Activated CD4-positive, alpha-beta T cell treated with anti-CD3 and anti-CD28 coated beads for 36 hours (primary cell): Measurements from ENCODE around the gene SYMPK. TPM values are rescaled to one million over a fixed set of nuclear protein-coding genes. Genes with fewer than 3 reads are reported as not detected.
"Not testable (repeated sequence)": the region's sequence is repeated elsewhere in the genome, so short reads cannot be mapped to it uniquely, and the experiment has no call there.

Experiments used
- ATAC-seq: fragments of 200-7000 bp; cut with Tn5 transposase; one replicate; pipeline ENCODE4 v1.10.0; 2021; ENCODE audit warnings: mild to moderate bottlenecking, moderate library complexity
- CTCF ChIA-PET: fragments of 350-600 bp; sonication (Branson Sonifier 250); formaldehyde crosslinking; loops from one replicate; lab custom pipeline; 2021; ENCODE audit warnings: antibody characterized with exemption; lab: Charles Lee
- POLR2A ChIA-PET: fragments of 350-600 bp; sonication (Branson Sonifier 250); formaldehyde crosslinking; loops from one replicate; lab custom pipeline; 2021; ENCODE audit warnings: antibody characterized with exemption, inconsistent platforms; lab: Charles Lee
- DNase-seq: peaks from one replicate; pipeline ENCODE4 v3.0.0-alpha.2; 2020
- H3K27ac Mint-ChIP-seq: one replicate; pipeline ENCODE4 v1.8.0; 2021; ENCODE audit warnings: mixed read lengths
- H3K27me3 Mint-ChIP-seq: one replicate; pipeline ENCODE4 v1.8.0; 2021; ENCODE audit warnings: mixed read lengths
- H3K36me3 Mint-ChIP-seq: one replicate; pipeline ENCODE4 v1.8.0; 2021; ENCODE audit warnings: low read depth, mixed read lengths
- H3K4me1 Mint-ChIP-seq: one replicate; pipeline ENCODE4 v1.8.0; 2021; ENCODE audit warnings: mixed read lengths
- H3K4me3 Mint-ChIP-seq: one replicate; pipeline ENCODE4 v1.8.0; 2021; ENCODE audit warnings: mild to moderate bottlenecking, moderate library complexity, mixed read lengths
- H3K9me3 Mint-ChIP-seq: one replicate; pipeline ENCODE4 v1.8.0; 2021; ENCODE audit warnings: low read depth, mixed read lengths
- intact Hi-C, 2 experiments: fragments of 100-400 bp; cut with DNase I in 1 of 2; cut with micrococcal nuclease in 1 of 2; formaldehyde crosslinking; loops; one replicate each; pipeline versions ENCODE4 v1.14.2 to v1.15.1; 2022 to 2024; cut with DNase I, micrococcal nuclease
- total RNA-seq, 2 experiments: library from RNA; stranded (reverse); gene quantifications; one replicate each; pipeline ENCODE4 v1.2.3, GENCODE V29; 2021

The SYMPK gene
- total RNA-seq, 2 experiments from 2014 or later: 108 to 128 TPM

DNA sequence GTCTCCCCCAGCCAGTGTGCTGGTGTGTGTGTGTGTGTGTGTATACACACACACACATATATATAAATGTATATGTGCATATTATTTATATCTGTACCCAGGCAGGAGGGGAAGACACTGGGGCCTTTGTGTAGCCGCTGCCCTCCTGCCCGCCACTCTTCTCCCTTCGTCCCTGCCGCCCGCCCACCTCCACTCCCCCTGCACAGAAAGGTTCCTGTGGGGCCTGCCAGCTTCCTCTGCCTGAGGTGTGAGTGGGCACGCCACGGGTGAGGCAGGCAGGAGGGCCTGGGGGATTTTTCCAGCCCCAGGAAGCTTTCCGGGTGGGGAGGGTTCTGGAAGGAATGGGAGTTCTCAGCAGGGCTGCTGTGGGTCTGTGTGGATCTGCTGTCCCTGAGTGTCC, 16.1 kb upstream of the SYMPK start:
- intact Hi-C loops: no loop called here
- Mint-ChIP-seq H3K27me3 (peaks cover 21% of the 10 kb centered on the region), H3K27ac (no peak overlapping the region), H3K4me3 (no peak overlapping the region), H3K9me3 (no peaks in the 10 kb centered on the region), H3K4me1 (peaks cover 42% of the 10 kb centered on the region), H3K36me3 (peaks cover 3% of the 10 kb centered on the region)
- ATAC-seq: no peak
- POLR2A ChIA-PET: no interaction called here
- DNase-seq: no peak
- CTCF ChIA-PET: interaction anchor here (0.8 kb wide), 1 partner anchor 237 kb away, joined by 3 read pairs; no protein-coding TSS in a partner anchor

DNA sequence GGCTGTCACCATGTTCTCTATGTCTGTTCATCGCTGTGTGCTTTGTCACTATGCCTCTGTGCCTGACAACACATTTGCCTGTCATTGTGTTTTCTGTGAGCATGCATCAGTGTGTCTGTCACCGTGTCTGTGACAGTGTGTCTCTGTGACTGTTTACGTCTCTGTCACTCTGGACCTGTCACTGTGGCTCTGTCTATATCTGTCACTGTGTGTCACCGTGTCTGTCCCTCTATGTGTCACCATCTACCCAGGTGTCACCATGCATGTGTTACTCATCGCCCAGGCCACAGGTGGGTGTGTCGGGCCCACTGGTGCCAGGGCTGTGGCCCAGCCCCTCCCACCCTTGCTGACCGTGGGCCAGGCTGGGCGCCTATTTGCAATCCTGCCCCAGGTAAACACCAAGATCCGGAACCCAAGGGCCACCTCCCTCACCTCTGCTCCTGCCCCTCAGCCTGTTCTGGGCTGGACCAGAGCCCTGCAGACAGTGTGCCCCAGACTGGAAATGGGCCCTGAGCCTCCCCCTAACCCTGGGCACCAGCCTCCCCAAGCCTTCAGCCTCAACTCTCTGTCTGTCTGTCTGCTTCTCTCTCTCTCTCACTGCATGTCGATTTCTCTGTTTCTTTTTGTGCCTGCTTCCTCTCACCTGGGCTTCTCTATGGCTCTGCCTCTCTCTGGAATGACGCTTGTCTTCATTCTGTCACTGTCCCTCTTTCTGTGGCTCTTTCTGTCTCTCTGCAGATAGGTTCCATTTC, 15.3 kb upstream of the SYMPK start:
- DNase-seq (peak; percentile 65), ATAC-seq (peak; percentile 75)
- intact Hi-C loops: no loop called here
- ChIA-PET CTCF (no interaction called here), POLR2A (no interaction called here)
- H3K4me3 Mint-ChIP-seq: no peak overlapping the region
- H3K27ac Mint-ChIP-seq: peak overlapping the region; percentile 6
- H3K27me3 Mint-ChIP-seq: peaks cover 21% of the 10 kb centered on the region
- H3K4me1 Mint-ChIP-seq: peaks cover 38% of the 10 kb centered on the region
- H3K36me3 Mint-ChIP-seq: no peaks in the 10 kb centered on the region
- H3K9me3 Mint-ChIP-seq: no peaks in the 10 kb centered on the region

DNA sequence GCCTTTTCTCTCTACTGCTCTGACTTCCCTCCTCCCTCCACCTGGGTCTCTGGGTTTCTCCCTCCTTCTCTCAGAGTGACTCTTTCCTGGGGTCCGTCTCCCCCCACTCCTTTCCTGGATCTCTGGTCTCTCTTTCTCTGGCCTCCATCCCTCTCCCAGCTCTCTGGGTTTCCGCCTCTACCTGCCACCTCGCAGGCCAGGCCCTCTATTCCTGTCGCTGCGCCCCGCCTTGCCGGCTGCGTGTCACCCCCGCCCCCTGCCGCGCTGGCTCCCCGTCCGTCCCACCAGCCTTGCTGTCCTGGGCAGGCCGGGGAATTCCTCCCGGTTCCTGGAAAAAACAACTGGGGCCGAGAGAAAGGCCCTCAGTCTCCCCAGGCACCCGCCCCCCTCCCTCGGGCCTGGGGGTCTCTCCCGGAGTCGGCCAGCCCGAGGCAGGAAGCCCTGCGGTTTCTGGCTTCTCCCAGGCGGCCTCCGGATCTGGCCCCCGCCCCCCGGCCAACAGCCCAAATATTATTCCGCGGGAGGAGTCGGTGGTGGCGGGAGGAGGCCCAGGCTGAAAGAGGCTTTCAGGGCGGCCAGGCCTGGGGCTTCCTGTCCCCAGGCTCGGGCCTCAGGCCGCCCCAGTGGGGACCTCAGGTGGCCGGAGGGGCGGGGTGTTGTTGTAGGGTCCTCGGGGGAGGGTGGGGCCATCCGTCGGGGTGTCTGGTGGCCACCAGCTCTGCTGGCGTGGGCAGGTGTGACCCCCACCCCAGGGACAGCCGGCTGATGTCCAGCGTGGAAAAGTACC, 13.7 kb upstream of the SYMPK start:
- H3K4me3 Mint-ChIP-seq: peak overlapping the region; percentile 7
- ATAC-seq (peak; percentile 34), DNase-seq (peak; percentile 82)
- POLR2A ChIA-PET: no interaction called here
- peaks cover 29% of the 10 kb centered on the region for H3K4me1 Mint-ChIP-seq
- H3K27ac Mint-ChIP-seq: peak overlapping the region; percentile 33
- no peaks in the 10 kb centered on the region for H3K9me3 Mint-ChIP-seq
- no peaks in the 10 kb centered on the region for H3K36me3 Mint-ChIP-seq
- intact Hi-C loops: loop anchor here in 1 of 2 experiments (1.0 kb wide), 1 partner anchor 12 kb away; the partner anchor contains the start of gene FOXA3
- peaks cover 21% of the 10 kb centered on the region for H3K27me3 Mint-ChIP-seq
- CTCF ChIA-PET: no interaction called here

DNA sequence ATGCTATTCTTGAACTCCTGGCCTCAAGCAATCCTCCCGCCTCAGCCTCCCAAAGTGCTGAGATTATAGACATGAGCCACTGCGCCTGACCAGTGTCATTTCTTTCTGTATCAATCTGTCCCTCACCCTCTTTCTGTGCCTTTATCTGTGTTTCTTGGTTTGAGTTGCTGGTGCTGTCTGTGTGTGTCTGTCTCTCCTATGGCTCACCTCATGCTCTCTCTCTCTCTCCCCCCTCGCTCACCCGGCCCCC, 13.1 kb upstream of the SYMPK start:
- POLR2A ChIA-PET: no interaction called here
- peaks cover 21% of the 10 kb centered on the region for H3K27me3 Mint-ChIP-seq
- intact Hi-C loops: loop anchor here in 1 of 2 experiments (1.0 kb wide), 1 partner anchor 12 kb away; the partner anchor contains the start of gene FOXA3
- H3K36me3 Mint-ChIP-seq: no peaks in the 10 kb centered on the region
- DNase-seq (no peak), ATAC-seq (peak; percentile 86)
- peak overlapping the region; percentile 33 for H3K27ac Mint-ChIP-seq
- peak overlapping the region; percentile 7 for H3K4me3 Mint-ChIP-seq
- peaks cover 24% of the 10 kb centered on the region for H3K4me1 Mint-ChIP-seq
- CTCF ChIA-PET: no interaction called here
- no peaks in the 10 kb centered on the region for H3K9me3 Mint-ChIP-seq

DNA sequence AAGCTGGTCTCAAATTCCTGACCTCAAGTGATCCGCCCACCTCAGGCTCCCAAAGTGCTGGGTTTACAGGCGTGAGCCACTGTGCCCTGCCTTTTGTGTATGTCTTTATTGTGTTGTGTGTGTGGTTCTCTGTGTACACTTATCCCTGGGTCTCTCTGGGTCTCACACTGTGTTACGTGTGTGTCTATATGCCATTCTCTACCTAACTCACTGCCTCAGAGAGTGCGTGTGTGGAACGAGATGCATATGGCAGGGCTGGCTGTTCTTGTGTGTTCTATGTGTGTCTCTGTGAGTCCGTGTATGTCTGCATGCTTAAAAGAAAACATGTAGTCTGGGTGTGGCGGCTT, 11.6 kb upstream of the SYMPK start:
- H3K27ac Mint-ChIP-seq: no peak overlapping the region
- no peaks in the 10 kb centered on the region for H3K36me3 Mint-ChIP-seq
- ATAC-seq: no peak
- no peak overlapping the region for H3K4me3 Mint-ChIP-seq
- no peaks in the 10 kb centered on the region for H3K9me3 Mint-ChIP-seq
- H3K4me1 Mint-ChIP-seq: peaks cover 23% of the 10 kb centered on the region
- DNase-seq: no peak
- CTCF ChIA-PET: no interaction called here
- POLR2A ChIA-PET: no interaction called here
- intact Hi-C loops: no loop called here
- peaks cover 21% of the 10 kb centered on the region for H3K27me3 Mint-ChIP-seq

DNA sequence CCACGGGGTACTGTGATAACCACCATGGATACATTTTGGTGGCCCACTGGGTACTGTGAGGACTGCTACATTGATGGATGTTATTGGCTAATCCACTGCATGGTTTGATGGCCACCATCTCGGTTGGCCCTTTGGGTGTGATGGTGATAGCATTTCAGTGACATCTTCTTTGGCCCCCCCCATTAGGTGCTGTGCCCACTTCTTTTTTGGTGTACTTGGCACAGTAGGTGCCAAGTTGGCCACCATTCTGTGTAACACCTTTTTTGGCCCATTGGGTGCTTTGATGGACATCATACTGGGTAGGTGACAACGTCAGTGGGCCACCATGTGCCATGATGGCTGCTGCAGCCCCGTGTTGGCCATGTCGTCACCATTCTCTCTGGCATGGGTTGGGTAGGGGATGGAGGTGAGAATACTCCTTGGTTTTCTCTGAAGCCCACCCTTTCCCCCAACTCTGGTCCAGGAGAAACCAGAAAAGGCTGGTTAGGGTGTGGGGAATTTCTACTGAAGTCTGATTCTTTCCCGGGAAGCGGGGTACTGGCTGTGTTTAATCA, 10.3 kb upstream of the SYMPK start:
- Mint-ChIP-seq H3K36me3 (no peaks in the 10 kb centered on the region), H3K27ac (no peak overlapping the region), H3K9me3 (no peaks in the 10 kb centered on the region), H3K27me3 (peaks cover 15% of the 10 kb centered on the region), H3K4me3 (no peak overlapping the region), H3K4me1 (peaks cover 20% of the 10 kb centered on the region)
- intact Hi-C loops: no loop called here
- no peak for DNase-seq
- ChIA-PET CTCF (no interaction called here), POLR2A (no interaction called here)
- ATAC-seq: no peak

DNA sequence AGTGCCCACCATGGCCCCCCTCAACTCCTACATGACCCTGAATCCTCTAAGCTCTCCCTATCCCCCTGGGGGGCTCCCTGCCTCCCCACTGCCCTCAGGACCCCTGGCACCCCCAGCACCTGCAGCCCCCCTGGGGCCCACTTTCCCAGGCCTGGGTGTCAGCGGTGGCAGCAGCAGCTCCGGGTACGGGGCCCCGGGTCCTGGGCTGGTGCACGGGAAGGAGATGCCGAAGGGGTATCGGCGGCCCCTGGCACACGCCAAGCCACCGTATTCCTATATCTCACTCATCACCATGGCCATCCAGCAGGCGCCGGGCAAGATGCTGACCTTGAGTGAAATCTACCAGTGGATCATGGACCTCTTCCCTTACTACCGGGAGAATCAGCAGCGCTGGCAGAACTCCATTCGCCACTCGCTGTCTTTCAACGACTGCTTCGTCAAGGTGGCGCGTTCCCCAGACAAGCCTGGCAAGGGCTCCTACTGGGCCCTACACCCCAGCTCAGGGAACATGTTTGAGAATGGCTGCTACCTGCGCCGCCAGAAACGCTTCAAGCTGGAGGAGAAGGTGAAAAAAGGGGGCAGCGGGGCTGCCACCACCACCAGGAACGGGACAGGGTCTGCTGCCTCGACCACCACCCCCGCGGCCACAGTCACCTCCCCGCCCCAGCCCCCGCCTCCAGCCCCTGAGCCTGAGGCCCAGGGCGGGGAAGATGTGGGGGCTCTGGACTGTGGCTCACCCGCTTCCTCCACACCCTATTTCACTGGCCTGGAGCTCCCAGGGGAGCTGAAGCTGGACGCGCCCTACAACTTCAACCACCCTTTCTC, 9.4 kb upstream of the SYMPK start:
- H3K9me3 Mint-ChIP-seq: no peaks in the 10 kb centered on the region
- intact Hi-C loops: no loop called here
- H3K36me3 Mint-ChIP-seq: no peaks in the 10 kb centered on the region
- H3K4me1 Mint-ChIP-seq: peaks cover 13% of the 10 kb centered on the region
- POLR2A ChIA-PET: no interaction called here
- H3K27me3 Mint-ChIP-seq: peaks cover 11% of the 10 kb centered on the region
- no peak for ATAC-seq
- DNase-seq: no peak
- no peak overlapping the region for H3K27ac Mint-ChIP-seq
- CTCF ChIA-PET: no interaction called here
- H3K4me3 Mint-ChIP-seq: no peak overlapping the region

DNA sequence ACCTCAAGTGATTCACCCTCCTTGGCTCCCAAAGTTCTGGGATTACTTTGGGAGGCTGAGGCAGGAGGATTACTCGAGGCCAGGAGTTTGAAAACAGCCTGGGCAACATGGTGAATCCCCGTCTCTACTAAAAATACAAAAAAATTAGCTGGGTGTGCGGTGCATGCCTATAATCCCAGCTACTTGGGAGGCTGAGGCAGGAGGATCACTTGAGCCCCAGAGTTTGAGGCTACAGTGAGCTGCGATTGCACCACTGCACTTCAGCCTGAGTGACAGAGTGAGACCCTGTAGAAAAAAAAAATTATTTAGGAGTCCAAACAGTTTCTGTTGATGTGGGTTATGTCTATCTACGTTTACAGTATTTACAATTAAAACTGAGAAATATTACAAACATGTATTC, 7.9 kb upstream of the SYMPK start:
- ChIA-PET CTCF (no interaction called here), POLR2A (no interaction called here)
- intact Hi-C loops: no loop called here
- ATAC-seq (no peak), DNase-seq (no peak)
- no peak overlapping the region for H3K27ac Mint-ChIP-seq
- H3K36me3 Mint-ChIP-seq: no peaks in the 10 kb centered on the region
- no peak overlapping the region for H3K4me3 Mint-ChIP-seq
- H3K9me3 Mint-ChIP-seq: no peaks in the 10 kb centered on the region
- peaks cover 5% of the 10 kb centered on the region for H3K27me3 Mint-ChIP-seq
- peaks cover 4% of the 10 kb centered on the region for H3K4me1 Mint-ChIP-seq

DNA sequence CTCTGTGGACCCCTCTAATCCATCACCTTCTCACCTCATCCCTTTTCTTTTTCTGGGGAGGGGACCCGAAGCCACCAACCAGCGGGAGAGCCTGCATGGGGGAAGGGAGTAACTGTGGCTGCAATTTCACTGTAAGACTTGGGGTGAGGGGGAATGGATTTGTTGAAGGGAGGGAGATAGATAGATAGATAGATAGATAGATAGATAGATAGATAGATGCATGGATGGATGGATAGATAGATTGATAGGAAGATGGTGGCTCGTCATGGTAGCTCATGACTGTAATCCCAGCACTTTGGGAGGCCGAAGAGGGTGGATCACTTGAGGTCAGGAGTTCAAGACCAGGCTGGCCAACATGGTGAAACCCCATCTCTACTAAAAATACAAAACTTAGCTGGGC, 4.3 kb upstream of the SYMPK start:
- ATAC-seq, H3K27ac Mint-ChIP-seq, H3K4me3 Mint-ChIP-seq, intact Hi-C loops, POLR2A ChIA-PET, DNase-seq, H3K9me3 Mint-ChIP-seq, H3K36me3 Mint-ChIP-seq: not testable (repeated sequence)
- CTCF ChIA-PET: interaction anchor here (0.6 to 6.6 kb wide), 2 partner anchors 17 to 1407 kb away, joined by 3 to 84 read pairs; partner anchors contain the start of gene IRF2BP1
- H3K27me3 Mint-ChIP-seq: peaks cover 17% of the 10 kb centered on the region
- peaks cover 12% of the 10 kb centered on the region for H3K4me1 Mint-ChIP-seq

DNA sequence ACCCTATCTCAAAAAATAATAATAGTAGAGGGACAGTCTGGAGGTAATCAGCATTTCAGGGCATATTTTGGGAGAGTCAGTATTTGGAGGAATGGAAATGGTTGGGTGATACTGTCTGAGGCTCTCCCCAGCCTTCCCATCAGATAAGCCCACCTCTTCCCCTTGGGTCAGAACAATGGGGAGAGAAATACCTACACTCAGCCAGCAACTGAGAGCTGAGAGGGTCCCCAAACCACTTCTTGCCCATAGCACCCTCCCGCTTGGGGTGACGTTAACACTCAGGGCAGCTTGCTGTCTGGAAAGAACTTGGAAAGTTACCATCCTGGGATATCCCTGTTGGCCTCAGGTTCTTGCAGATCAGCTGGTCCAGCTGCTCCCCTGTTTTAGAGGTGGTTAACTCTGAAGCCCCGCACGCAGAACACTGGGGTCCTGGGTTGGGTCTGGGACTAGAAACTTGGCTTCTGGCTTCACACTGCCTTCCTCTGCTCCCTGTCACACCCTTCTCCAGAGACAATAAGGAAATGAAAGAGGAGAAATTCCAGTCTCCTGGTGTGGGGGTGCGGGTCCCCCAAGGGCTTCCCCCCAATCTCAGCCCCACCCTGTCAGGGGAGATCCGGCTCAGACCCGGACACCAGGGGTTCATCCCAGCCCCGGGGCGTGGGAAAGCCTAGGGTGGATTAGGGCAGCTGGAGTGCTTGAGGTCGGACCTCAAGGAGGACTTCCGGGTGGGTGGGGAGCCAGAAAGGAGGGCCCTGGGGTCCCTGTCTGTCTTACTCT, 3.6 kb upstream of the SYMPK start:
- no peak overlapping the region for H3K27ac Mint-ChIP-seq
- no peak overlapping the region for H3K4me3 Mint-ChIP-seq
- H3K4me1 Mint-ChIP-seq: peaks cover 18% of the 10 kb centered on the region
- ChIA-PET POLR2A (no interaction called here), CTCF (interaction anchor here (0.6 to 6.6 kb wide), 3 partner anchors 17 to 111 kb away, joined by 3 to 84 read pairs (median 3); partner anchors contain the start of gene IRF2BP1)
- intact Hi-C loops: no loop called here
- H3K36me3 Mint-ChIP-seq: no peaks in the 10 kb centered on the region
- no peaks in the 10 kb centered on the region for H3K9me3 Mint-ChIP-seq
- peaks cover 17% of the 10 kb centered on the region for H3K27me3 Mint-ChIP-seq
- DNase-seq (no peak), ATAC-seq (no peak)
